ENCODE data around the gene CDKN2B.

Gene CDKN2B

DNA sequence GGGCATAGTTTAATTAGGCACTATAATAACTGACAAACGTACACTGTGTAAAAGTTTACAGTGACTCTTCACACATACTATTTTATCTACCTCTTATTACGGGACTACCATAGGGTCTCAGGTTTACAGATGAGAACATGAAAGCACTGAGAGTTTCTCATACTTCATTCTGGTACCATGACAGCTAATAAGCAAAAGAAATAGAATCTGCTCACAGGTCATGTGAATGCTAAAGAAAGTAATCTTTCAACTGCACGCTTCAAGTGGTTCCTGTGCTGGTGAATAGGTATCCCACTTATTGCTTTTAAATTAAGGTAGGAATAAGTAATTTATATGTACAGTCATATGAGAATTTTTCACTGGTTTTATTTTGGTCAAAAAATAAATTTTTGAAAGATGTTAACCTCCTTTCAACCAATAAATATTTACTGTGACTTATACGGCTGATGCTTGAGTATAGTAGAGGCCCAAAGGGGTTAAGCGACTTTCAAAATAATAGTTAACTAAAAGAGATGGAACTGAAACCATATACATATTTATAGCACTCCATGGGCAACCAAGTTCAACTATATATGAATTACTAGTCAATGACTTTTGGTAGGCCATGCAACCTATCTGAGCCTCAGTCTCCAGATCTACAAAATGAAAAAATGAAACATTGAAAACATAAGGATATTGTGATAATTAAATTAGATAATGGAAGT lies 23.0 kb downstream of the CDKN2B start:
- H3K4me3 ChIP-seq (ENCODE audit: low read depth, low read length) = no peak overlapping the region
- TF ChIP-seq, protein P1, sequence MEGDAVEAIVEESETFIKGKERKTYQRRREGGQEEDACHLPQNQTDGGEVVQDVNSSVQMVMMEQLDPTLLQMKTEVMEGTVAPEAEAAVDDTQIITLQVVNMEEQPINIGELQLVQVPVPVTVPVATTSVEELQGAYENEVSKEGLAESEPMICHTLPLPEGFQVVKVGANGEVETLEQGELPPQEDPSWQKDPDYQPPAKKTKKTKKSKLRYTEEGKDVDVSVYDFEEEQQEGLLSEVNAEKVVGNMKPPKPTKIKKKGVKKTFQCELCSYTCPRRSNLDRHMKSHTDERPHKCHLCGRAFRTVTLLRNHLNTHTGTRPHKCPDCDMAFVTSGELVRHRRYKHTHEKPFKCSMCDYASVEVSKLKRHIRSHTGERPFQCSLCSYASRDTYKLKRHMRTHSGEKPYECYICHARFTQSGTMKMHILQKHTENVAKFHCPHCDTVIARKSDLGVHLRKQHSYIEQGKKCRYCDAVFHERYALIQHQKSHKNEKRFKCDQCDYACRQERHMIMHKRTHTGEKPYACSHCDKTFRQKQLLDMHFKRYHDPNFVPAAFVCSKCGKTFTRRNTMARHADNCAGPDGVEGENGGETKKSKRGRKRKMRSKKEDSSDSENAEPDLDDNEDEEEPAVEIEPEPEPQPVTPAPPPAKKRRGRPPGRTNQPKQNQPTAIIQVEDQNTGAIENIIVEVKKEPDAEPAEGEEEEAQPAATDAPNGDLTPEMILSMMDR (IDR thresholded peaks at IDR 0.05; ENCODE audit: borderline replicate concordance, insufficient read depth, low read depth, low read length) = no peak

- TF ChIP-seq, protein P1 (IDR thresholded peaks at IDR 0.05; ENCODE audit: borderline replicate concordance, insufficient read depth, low read depth, low read length) = no peak
These were observed 25.0 kb downstream of the CDKN2B start for GRCh38 chr9:21984101-21984500.

DNA sequence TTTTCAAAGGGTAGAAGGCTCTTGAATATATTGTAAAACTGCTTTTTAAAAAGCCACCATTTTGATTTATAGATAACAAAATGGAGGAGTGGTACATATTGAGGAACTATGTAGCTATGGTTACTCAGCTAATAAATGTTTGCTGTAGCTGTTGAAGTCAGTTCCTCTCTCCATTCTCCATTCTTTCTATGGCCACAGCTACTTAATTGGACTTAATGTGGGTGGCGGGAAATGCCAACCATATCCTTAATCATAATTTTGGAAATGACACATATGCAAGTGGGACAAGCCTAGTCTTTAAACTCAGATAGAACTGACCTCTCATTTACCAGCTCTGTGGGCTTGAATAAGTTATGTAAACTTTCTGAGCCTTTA lies 25.6 kb downstream of the CDKN2B start:
- TF ChIP-seq, protein P1 (IDR thresholded peaks at IDR 0.05; ENCODE audit: borderline replicate concordance, insufficient read depth, low read depth, low read length) = no peak
- H3K4me3 ChIP-seq (ENCODE audit: low read depth, low read length) = no peak overlapping the region

More at GRCh38 chr9:21984101-21984500, 25.0 kb downstream of the CDKN2B start:
- H3K4me3 ChIP-seq (ENCODE audit: low read depth, low read length) = no peak overlapping the region

- TF ChIP-seq, protein P1 (IDR thresholded peaks at IDR 0.05; ENCODE audit: borderline replicate concordance, insufficient read depth, low read depth, low read length) = no peak
- no peak overlapping the region for H3K4me3 ChIP-seq (ENCODE audit: low read depth, low read length)
These were observed 26.1 kb downstream of the CDKN2B start for GRCh38 chr9:21982861-21983560.

GRCh38 chr9:21982391-21982790 lies 26.7 kb downstream of the CDKN2B start:
- TF ChIP-seq, protein P1 (IDR thresholded peaks at IDR 0.05; ENCODE audit: borderline replicate concordance, insufficient read depth, low read depth, low read length) = no peak
- no peak overlapping the region for H3K4me3 ChIP-seq (ENCODE audit: low read depth, low read length)

DNA sequence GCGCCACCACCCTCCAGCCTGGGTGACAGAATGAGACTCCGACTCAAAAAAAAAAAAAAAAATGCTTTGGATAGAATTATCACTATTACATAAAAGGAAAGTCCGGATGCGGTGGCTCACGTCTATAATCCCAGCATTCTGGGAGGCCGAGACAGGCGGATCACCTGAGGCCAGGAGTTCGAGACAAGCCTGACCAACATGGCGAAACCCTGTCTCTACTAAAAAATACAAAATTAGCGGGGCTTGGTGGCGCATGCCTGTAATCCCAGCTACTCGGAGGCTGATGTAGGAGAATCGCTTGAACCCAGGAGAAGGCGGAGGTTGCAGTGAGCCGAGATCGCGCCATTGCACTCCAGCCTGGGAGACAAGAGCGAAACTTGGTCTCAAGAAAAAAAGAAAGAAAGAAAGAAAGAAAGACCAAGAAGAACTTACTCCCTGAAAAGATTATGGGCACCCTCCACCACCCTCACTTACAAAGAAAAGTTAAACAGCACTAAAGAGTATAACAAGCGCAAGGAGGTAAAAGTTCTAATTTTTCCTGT lies 32.7 kb downstream of the CDKN2B start:
- TF ChIP-seq, protein P1 (IDR thresholded peaks at IDR 0.05; ENCODE audit: borderline replicate concordance, insufficient read depth, low read depth, low read length) = no peak
- H3K4me3 ChIP-seq (ENCODE audit: low read depth, low read length) = no peak overlapping the region
